Measurements from ENCODE around the gene KIF4A.

Gene KIF4A

DNA sequence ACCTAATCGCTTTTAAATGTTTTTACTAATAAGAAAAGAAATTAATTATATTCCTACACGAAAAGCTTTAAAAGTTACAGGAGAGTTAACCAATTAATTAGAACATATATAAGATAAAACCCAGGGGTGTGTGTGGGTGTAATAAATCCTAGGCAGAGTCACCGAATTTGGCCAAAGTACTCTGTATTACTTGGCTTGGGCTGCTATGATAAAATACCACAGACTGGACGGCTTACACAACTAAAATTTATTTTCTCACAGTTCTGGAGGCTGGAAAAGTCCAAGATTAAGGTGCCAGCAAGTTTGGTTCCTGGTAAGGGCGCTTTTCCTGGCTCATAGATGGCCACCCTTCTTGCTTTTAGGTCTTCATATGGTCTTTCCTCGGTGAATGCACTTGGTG, 45.0 kb upstream of the KIF4A start:
- Histone ChIP-seq H3K27me3 (ENCODE audit: insufficient read depth, low read depth) (no peaks in the 10 kb centered on the region), H3K4me2 (no peak overlapping the region), H4K20me1 (ENCODE audit: insufficient read depth) (no peaks in the 10 kb centered on the region), H3K79me2 (ENCODE audit: insufficient read depth, low read depth) (no peaks in the 10 kb centered on the region), H3K4me3 (IDR thresholded peaks at IDR 0.05; ENCODE audit: insufficient read depth, low read depth, low read length) (no peak overlapping the region), H3K27ac (no peak overlapping the region), H2AFZ (ENCODE audit: low read depth) (no peak overlapping the region), H3K9ac (no peak overlapping the region), H3K4me1 (ENCODE audit: low read depth, poor library complexity, severe bottlenecking) (no peaks in the 10 kb centered on the region), H3K36me3 (ENCODE audit: insufficient read depth) (no peaks in the 10 kb centered on the region)
- TF ChIP-seq, protein P1, sequence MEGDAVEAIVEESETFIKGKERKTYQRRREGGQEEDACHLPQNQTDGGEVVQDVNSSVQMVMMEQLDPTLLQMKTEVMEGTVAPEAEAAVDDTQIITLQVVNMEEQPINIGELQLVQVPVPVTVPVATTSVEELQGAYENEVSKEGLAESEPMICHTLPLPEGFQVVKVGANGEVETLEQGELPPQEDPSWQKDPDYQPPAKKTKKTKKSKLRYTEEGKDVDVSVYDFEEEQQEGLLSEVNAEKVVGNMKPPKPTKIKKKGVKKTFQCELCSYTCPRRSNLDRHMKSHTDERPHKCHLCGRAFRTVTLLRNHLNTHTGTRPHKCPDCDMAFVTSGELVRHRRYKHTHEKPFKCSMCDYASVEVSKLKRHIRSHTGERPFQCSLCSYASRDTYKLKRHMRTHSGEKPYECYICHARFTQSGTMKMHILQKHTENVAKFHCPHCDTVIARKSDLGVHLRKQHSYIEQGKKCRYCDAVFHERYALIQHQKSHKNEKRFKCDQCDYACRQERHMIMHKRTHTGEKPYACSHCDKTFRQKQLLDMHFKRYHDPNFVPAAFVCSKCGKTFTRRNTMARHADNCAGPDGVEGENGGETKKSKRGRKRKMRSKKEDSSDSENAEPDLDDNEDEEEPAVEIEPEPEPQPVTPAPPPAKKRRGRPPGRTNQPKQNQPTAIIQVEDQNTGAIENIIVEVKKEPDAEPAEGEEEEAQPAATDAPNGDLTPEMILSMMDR (conservative IDR thresholded peaks at IDR 0.05; ENCODE audit: low read depth, low read length): no peak

DNA sequence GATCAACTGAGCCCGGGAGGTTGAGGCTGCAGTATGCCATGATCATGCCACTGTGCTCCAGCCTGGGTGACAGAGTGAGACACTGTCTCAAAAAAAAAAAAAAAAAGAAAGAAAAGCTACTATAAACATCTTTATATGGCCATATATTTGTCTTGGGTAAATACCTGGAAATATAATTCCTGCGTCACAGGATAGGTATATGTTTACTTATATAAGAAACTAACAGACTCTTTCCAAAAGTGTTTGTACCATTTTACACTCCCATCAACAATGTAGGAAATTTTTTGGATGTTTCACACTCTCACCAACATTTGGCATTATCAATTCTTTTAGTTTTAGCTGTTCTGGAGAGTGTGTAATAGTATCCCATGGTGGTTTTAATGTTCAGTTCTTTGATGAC, 42.7 kb upstream of the KIF4A start:
- Histone ChIP-seq H4K20me1 (ENCODE audit: insufficient read depth) (no peaks in the 10 kb centered on the region), H3K4me3 (IDR thresholded peaks at IDR 0.05; ENCODE audit: insufficient read depth, low read depth, low read length) (no peak overlapping the region), H3K4me1 (ENCODE audit: low read depth, poor library complexity, severe bottlenecking) (no peaks in the 10 kb centered on the region), H3K79me2 (ENCODE audit: insufficient read depth, low read depth) (no peaks in the 10 kb centered on the region), H2AFZ (ENCODE audit: low read depth) (no peak overlapping the region), H3K27ac (no peak overlapping the region), H3K27me3 (ENCODE audit: insufficient read depth, low read depth) (no peaks in the 10 kb centered on the region), H3K9ac (no peak overlapping the region), H3K4me2 (no peak overlapping the region), H3K36me3 (ENCODE audit: insufficient read depth) (no peaks in the 10 kb centered on the region)
- TF ChIP-seq, protein P1 (conservative IDR thresholded peaks at IDR 0.05; ENCODE audit: low read depth, low read length): no peak

DNA sequence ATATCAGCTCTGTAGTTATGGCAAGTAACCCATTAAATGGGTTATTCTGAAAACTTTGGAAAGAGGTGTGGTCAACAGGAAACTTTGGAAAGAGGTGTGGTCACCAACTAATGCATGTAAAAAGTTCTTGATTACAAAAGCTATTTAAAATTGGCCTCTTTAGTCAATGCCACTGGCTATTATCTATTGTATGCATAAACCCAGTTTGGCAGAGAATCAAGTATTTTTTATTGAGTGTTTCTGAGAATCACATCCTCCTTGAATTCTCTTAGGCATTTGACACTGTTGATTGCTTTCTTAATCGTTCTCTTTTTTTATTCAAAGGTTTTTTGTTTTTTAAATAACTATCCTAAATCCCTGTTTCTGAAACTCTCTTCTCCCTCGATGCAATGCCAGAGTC, 37.4 kb upstream of the KIF4A start:
- H3K4me1 ChIP-seq (ENCODE audit: low read depth, poor library complexity, severe bottlenecking): no peaks in the 10 kb centered on the region
- no peaks in the 10 kb centered on the region for H4K20me1 ChIP-seq (ENCODE audit: insufficient read depth)
- no peaks in the 10 kb centered on the region for H3K36me3 ChIP-seq (ENCODE audit: insufficient read depth)
- H3K27ac ChIP-seq: no peak overlapping the region
- no peaks in the 10 kb centered on the region for H3K79me2 ChIP-seq (ENCODE audit: insufficient read depth, low read depth)
- no peak overlapping the region for H3K4me3 ChIP-seq (IDR thresholded peaks at IDR 0.05; ENCODE audit: insufficient read depth, low read depth, low read length)
- TF ChIP-seq, protein P1 (conservative IDR thresholded peaks at IDR 0.05; ENCODE audit: low read depth, low read length): no peak
- H3K9ac ChIP-seq: no peak overlapping the region
- H2AFZ ChIP-seq (ENCODE audit: low read depth): no peak overlapping the region
- H3K4me2 ChIP-seq: no peak overlapping the region
- no peaks in the 10 kb centered on the region for H3K27me3 ChIP-seq (ENCODE audit: insufficient read depth, low read depth)

DNA sequence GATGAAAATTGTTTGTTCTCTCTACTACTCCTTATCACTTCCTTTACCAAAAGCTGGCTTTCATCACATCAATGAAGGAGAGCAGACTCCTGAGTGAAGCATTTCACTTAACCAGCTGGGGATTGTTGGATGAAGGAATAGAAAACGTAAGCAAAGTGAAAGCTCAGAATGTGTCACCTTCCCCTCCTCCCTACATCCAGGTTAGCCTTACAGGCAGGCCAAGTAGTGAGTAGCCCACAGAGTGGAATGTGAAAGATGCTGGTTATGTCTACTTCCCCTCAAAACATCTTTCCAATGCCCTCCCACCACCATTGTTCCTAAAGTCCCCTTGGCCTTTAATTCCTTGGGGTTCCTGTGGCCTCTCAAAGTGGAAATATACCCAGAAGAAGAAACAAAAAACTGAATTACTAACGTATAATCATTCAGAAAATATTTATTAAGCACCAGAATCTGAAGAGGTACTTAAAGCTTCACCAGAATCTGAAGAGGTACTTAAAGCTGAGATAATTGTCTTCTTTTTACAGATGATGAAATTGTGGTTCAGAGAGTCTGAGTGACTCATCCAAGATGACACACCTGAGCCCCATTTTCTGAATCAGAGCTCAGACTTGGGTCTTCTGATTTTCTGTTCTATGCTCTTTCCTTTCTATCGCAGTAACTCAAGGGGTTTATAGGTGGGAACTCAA, 36.4 kb upstream of the KIF4A start:
- no peaks in the 10 kb centered on the region for H4K20me1 ChIP-seq (ENCODE audit: insufficient read depth)
- no peak overlapping the region for H3K4me3 ChIP-seq (IDR thresholded peaks at IDR 0.05; ENCODE audit: insufficient read depth, low read depth, low read length)
- no peaks in the 10 kb centered on the region for H3K4me1 ChIP-seq (ENCODE audit: low read depth, poor library complexity, severe bottlenecking)
- H3K27me3 ChIP-seq (ENCODE audit: insufficient read depth, low read depth): no peaks in the 10 kb centered on the region
- TF ChIP-seq, protein P1 (conservative IDR thresholded peaks at IDR 0.05; ENCODE audit: low read depth, low read length): no peak
- H3K4me2 ChIP-seq: no peak overlapping the region
- no peak overlapping the region for H3K9ac ChIP-seq
- H3K36me3 ChIP-seq (ENCODE audit: insufficient read depth): no peaks in the 10 kb centered on the region
- no peak overlapping the region for H3K27ac ChIP-seq
- no peaks in the 10 kb centered on the region for H3K79me2 ChIP-seq (ENCODE audit: insufficient read depth, low read depth)
- no peak overlapping the region for H2AFZ ChIP-seq (ENCODE audit: low read depth)

Measured in KMS-11 (cell line).